Erythroblast (primary cell): ENCODE data around the gene ARHGAP29.

Source experiments
- GATA1 ChIP-seq: IDR thresholded peaks from 2 replicates; pipeline ENCODE4 v1.6.1; 2011; ENCODE audit warnings: low read depth, mild to moderate bottlenecking, control low read depth, low read length, moderate library complexity
- POLR2A ChIP-seq: IDR thresholded peaks from 2 replicates; pipeline ENCODE4 v1.6.1; 2011; ENCODE audit warnings: mild to moderate bottlenecking, low read length

DNA sequence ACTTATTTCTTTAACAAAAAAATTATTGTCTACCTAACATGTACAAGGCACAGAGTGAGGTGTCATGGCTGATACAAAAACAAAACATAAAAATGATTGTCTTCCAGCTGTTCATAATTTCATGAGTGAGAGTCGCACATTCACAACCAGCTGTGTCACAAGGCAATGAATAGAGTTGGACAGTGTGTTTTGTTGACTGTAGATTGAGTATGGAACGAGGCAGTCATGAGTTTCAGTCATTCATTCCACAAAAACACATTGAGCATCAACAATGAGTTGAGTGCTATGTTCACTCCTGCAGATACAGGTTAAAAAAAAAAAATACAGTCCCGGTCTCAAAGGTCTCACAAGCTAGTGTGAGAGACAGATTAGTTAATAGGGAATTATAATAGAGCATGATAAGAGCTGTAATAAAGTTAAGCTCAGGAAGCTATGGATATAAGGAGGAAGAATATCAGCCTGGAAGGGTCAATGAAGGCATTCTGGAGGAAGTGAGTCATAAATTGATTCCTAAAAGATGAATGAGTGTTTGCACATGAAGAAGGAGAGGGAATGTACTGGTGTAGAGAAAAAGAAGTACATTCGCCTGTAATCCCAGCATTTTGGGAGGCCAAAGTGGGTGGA, 47.8 kb upstream of the ARHGAP29 start:
- TF ChIP-seq POLR2A = no peak
- TF ChIP-seq GATA1 = no peak
